ENCODE data around the gene MYO16. TPM values are rescaled to one million over a fixed set of nuclear protein-coding genes. Genes with fewer than 3 reads are reported as not detected.

The MYO16 gene
- total RNA-seq, 1 donor from 2014 or later, result 0.24 TPM

DNA sequence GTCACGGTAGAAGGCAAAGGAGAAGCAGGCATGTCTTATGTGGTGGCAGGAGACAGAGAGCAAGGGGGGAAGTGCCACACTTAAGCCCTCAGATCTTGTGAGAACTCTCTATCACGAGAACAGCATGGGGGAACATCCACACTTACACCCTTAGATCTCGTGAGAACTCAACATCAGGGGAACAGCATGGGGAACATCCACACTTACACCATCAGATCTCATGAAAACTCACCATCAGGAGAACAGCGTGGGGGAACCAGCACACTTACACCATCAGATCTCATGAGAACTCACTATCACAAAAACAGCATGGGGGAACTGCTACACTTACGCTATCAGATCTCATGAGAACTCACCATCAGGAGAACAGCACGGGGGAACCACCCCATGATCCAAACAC is 445.0 kb downstream of the MYO16 start:
- ATAC-seq, result no peak
- intact Hi-C loops (cut with DNase I), result no loop called here
- Histone ChIP-seq H3K4me3 (no peak overlapping the region), H3K27me3 (ENCODE audit: low read depth) (no peaks in the 10 kb centered on the region), H3K36me3 (no peaks in the 10 kb centered on the region), H3K27ac (no peak overlapping the region), H3K9me3 (no peaks in the 10 kb centered on the region), H3K4me1 (no peaks in the 10 kb centered on the region)
- TF ChIP-seq, protein P1, sequence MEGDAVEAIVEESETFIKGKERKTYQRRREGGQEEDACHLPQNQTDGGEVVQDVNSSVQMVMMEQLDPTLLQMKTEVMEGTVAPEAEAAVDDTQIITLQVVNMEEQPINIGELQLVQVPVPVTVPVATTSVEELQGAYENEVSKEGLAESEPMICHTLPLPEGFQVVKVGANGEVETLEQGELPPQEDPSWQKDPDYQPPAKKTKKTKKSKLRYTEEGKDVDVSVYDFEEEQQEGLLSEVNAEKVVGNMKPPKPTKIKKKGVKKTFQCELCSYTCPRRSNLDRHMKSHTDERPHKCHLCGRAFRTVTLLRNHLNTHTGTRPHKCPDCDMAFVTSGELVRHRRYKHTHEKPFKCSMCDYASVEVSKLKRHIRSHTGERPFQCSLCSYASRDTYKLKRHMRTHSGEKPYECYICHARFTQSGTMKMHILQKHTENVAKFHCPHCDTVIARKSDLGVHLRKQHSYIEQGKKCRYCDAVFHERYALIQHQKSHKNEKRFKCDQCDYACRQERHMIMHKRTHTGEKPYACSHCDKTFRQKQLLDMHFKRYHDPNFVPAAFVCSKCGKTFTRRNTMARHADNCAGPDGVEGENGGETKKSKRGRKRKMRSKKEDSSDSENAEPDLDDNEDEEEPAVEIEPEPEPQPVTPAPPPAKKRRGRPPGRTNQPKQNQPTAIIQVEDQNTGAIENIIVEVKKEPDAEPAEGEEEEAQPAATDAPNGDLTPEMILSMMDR (IDR thresholded peaks at IDR 0.05), result no peak
- DNase-seq, result no peak

DNA sequence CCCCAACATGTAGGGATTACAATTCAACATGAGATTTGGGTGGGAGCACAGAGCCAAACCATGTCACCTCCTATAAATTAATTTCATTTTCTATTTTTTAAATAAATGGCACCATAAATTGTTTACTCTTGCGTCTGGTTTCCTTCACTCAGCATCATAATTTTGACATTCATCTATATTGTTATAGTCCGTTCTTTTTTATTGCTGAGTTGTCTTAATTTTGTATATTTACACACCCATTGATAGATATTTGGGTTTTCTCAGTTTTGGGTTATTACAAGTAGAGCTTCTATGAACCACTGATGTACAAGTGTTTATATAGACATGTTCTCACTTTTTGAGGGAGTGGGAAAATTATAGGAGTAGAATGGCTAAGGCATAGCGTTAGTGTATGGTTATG is 445.4 kb downstream of the MYO16 start:
- H3K36me3 ChIP-seq, result no peaks in the 10 kb centered on the region
- no peak for ATAC-seq
- intact Hi-C loops (cut with DNase I), result no loop called here

DNA sequence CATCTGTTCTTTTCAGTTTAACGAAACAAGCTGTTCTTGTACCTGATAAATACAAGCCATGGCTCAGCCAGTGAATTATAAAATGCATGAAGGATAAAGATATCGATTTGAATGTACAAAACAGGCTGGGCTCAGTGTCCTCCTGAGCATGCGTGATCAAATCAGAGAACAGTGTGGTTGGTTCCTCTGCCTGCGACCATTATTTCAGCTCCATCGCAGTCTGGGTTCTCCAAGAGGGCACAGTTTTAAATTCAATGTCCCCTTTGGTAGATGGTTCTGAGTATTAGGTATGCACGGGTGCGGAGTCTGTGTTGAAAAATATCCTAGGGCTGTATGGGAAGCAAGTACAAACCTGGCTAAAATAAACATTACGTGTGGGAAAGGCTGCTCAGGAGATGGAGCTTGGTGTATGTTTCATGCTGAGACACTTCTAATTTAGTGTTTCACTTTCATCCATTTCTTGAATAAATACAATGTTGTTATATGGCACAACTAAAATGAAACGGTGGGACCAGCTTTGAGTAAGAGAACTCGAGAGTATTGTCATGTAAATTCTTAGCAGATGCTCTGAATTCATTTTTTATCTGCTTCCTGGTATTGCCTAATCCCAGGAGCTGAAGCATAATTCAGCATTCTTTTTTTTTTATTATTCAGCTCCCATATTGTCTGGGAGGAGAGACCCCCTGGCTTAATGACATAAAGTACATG is 458.7 kb downstream of the MYO16 start:
- TF ChIP-seq, protein P1 (IDR thresholded peaks at IDR 0.05), result no peak
- Histone ChIP-seq H3K27ac (no peak overlapping the region), H3K36me3 (no peaks in the 10 kb centered on the region), H3K4me3 (no peak overlapping the region), H3K9me3 (no peaks in the 10 kb centered on the region), H3K27me3 (ENCODE audit: low read depth) (no peaks in the 10 kb centered on the region), H3K4me1 (no peaks in the 10 kb centered on the region)
- intact Hi-C loops (cut with DNase I), result no loop called here
- ATAC-seq, result no peak
- no peak for DNase-seq

More for the DNA sequence above, 445.4 kb downstream of the MYO16 start:
- H3K4me1 ChIP-seq, result no peaks in the 10 kb centered on the region
- TF ChIP-seq, protein P1 (IDR thresholded peaks at IDR 0.05), result no peak
- H3K9me3 ChIP-seq, result no peaks in the 10 kb centered on the region
- H3K27me3 ChIP-seq (ENCODE audit: low read depth), result no peaks in the 10 kb centered on the region
- no peak for DNase-seq
- H3K27ac ChIP-seq, result no peak overlapping the region
- H3K4me3 ChIP-seq, result no peak overlapping the region

DNA sequence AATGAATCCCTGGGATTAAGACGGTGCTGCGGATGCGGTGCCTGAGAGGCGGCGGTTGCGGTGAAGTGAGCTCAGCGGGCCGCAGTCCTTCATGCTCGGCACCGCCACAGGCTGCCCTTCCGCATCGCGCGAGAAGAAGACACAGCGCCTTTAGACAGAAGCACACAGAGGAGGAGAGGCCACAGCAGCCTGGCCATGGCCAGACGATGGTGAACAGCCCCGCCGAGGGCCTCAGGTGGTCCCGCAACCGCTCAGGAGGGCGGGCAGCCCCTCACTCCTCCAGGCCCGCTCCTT is 459.2 kb downstream of the MYO16 start:
- Histone ChIP-seq H3K9me3 (no peaks in the 10 kb centered on the region), H3K4me1 (no peaks in the 10 kb centered on the region), H3K27ac (no peak overlapping the region), H3K36me3 (no peaks in the 10 kb centered on the region), H3K27me3 (ENCODE audit: low read depth) (no peaks in the 10 kb centered on the region), H3K4me3 (no peak overlapping the region)
- intact Hi-C loops (cut with DNase I), result no loop called here
- TF ChIP-seq, protein P1 (IDR thresholded peaks at IDR 0.05), result no peak
- ATAC-seq (no peak), DNase-seq (no peak)

DNA sequence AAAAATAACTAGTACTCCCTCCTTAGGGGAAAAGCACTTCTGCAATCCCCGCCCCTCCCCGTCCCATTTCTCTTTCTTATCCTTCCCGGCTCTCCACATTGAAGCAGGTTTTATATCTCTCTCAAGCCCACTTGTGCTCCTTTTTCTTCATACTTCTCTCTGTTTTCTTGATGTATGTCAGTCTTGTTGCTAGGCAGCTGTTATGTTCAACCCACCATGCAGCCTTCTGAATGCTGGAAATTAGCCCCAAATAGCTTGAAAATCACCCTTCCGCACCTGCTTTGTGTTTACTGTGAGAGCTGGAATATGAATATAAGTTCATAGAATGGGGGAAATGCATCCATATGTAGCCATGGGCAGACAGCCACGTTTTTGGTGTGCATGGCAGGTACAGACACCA is 461.4 kb downstream of the MYO16 start:
- Histone ChIP-seq H3K9me3 (no peaks in the 10 kb centered on the region), H3K36me3 (no peaks in the 10 kb centered on the region), H3K4me3 (no peak overlapping the region), H3K27ac (no peak overlapping the region), H3K4me1 (no peaks in the 10 kb centered on the region), H3K27me3 (ENCODE audit: low read depth) (no peaks in the 10 kb centered on the region)
- DNase-seq (no peak), ATAC-seq (no peak)
- intact Hi-C loops (cut with DNase I), result no loop called here
- TF ChIP-seq, protein P1 (IDR thresholded peaks at IDR 0.05), result no peak
